ENCODE measurements around the gene CXCR5.
"Not testable (repeated sequence)": the region's sequence is repeated elsewhere in the genome, so short reads cannot be mapped to it uniquely, and the experiment has no call there.

The CXCR5 gene, protein sequence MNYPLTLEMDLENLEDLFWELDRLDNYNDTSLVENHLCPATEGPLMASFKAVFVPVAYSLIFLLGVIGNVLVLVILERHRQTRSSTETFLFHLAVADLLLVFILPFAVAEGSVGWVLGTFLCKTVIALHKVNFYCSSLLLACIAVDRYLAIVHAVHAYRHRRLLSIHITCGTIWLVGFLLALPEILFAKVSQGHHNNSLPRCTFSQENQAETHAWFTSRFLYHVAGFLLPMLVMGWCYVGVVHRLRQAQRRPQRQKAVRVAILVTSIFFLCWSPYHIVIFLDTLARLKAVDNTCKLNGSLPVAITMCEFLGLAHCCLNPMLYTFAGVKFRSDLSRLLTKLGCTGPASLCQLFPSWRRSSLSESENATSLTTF

DNA sequence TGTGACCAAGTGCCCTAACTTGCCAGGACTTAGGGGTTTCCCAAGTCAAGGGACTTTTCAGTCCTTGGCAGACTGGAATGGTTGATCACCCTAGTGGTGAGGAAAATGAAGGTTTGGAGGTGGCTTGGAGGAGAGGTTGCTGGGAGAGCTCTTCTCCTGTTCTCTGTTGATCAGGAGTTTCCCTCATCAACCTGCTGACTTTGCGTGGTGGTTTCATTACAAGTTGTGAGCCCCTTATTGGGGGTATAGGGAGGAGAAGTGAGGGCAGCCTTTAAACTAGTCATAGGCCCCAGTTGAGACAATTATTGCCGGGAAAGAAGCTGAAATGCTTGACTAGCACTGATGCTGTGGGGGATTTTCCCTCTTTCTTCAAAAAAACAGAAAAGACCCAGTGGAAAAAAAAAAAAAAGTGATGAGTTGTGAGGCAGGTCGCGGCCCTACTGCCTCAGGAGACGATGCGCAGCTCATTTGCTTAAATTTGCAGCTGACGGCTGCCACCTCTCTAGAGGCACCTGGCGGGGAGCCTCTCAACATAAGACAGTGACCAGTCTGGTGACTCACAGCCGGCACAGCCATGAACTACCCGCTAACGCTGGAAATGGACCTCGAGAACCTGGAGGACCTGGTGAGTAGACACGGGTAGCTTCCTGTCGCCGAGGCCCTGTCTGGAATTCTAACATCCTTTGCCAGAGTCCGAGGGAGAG is at the start of gene CXCR5:
Gene CXCR5 (plus strand): TSS at position 525 of the 704 bp plus-strand sequence. CDS start 50 bp downstream, at position 575.
- peak; percentile 85 for DNase-seq

DNA sequence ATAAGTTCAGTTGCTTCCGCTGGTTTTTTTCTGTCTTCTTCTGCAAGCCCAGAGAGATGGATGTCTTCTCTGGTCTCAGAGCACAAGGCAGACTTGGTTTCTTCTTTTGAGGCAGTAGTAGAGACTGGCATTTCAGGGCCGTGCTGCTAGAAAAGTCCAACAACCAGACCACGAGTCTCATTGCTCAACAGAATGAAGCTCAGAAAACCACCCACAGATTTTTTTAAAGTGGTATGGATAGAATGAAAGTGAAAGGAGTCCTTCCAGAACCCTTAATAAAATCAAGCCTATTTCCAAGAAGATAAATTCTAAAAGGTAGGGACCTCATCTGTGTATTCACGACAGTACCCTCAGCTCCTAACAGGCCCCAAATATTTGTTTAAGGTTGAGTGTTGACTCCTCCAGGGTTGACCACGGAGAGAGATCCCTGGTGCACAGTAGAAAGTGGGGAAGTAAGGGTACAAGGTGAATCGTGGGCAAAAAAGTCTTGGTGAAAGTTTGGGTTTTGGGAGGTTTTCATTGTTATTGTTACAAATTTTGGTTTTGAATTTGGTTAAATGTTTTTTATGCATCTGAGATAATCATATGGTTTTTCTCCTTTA is 49.2 kb upstream of the CXCR5 start:
- no peak for DNase-seq

DNA sequence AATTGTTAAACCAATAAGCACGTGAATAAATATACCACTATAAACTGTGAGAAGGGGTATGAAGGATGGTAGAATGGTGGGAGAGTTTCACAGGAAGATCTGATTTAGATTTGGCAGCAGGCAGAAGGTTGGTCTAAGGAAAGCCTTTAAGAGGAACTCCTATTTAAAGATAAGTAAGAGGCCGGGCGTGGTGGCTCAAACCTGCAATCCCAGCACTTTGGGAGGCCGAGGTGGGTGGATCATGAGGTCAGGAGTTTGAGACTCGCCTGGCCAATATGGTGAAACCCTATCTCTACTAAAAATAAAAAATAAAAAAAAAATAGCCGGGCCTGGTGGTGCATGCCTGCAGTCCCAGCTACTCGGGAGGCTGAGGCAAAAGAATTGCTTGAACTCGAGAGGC is 45.8 kb upstream of the CXCR5 start:
- no peak for DNase-seq

DNA sequence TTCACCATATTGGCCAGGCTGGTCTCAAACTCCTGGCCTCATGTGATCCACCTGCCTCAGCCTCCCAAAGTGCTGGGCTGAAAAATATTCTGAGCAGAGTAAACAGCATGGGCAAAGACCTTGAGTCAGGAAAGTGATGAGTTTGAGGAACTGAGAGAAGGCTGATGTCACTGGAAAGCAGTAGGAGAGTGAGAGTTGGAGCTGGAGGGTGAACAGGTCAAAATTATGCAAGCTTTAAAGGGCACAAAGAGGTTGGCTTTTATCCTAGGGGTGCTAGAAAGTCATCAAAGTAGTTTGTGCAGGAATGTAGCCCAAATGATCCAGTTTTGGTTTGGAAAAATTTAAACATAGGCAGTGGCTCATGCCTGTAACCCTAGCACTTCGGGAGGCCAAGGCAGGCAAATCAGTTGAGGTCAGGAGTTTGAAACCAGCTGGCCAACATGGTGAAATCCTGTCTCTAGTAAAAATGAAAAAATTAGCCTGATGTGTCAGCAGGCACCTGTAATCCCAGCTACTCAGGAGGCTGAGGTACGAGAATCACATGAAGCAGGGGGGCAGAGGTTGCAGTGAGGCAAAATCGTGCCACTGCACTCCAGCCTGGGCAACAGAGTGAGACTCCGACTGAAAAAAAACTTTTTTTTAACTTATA is 44.7 kb upstream of the CXCR5 start:
- peak; percentile 19 for DNase-seq

DNA sequence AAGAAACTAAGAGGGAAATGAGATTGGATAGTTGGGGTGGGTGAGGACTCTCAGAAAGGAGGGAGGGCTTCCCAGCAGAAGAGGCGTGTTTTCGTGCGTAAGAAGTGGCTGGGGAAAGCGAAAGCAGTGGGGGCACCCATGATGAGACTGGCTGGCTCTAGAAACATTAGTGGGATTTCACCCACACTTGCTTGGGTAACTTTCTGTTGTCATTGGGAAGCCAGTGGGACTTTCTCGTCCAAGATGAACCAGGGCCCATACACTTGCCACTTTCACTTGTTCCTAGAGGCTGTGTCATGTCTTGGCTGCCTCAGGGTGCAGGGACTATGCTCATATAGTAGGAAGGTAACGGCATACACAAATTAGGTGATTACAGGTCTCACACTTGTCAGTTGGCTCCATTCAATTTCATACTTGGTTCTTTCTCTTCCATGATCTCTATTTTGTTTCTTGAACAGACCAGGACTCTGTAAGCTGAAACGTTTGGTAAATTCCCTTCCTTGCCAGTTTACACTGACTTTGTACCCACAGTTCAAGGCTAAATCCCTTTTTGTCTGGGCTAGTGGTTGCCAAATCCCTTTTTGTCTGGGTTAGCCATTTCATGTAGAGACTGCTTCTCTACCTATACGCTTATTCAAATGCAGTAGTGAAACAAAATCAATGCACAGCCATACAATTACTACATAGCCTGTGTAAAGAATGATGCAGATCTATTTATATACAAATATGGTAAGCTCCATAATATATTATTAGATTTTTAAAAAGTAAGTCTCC is 42.0 kb upstream of the CXCR5 start:
- DNase-seq = peak; percentile 44

DNA sequence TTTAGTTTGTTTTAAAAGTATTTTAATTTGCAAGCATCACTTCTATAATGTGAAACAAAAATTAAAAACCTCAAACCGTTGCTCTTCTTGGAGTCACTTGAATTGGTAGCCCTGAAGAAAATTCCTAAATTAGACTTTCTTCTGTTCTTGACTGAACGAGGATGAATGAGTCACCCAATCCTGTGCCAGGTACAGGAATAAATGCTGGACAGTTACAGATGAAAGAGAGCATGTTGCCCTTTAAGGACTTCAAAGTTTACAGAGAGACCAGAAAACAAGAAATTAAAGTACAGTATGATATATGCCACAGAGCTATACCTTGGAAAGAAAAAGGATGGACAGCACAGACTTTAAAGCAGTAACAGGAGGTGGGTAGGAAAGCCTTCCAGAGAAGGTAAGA is 41.3 kb upstream of the CXCR5 start:
- no peak for DNase-seq

DNA sequence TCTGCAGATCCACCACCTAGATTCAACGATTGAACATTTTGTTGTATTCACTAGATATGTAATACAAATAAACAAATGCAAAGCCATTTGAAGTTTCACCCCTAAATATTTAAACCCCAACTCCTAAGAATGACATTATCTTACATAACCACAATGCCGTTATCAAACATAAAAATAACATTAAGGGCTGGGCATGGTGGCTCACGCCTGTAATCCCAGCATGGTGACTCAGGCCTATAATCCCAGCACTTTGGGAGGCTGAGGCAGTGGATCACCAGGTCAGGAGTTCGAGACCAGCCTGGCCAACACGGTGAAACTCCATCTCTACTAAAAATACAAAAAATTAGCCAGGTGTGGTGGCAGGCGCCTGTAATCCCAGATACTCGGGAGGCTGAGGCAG is 40.8 kb upstream of the CXCR5 start:
- not testable (repeated sequence) for DNase-seq

DNA sequence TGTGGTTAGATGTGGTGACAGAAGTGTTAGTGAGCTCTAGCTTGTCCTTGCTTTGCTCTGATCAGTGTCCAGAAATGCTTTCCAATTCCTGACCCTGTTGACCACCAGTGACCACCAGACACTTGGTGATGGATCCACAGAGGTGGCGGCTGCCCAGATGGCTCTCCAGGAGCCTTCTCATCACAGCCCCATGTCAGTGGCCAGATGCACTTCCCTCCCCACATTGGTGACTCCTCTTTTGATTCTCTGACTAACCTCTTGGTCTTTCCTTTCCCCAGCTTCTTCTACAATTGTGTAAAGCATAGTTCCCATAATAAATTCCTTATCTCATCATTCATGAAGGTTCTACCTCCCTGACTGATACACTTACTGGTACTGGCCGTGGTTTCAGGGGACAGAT is 40.1 kb upstream of the CXCR5 start:
- DNase-seq = no peak

DNA sequence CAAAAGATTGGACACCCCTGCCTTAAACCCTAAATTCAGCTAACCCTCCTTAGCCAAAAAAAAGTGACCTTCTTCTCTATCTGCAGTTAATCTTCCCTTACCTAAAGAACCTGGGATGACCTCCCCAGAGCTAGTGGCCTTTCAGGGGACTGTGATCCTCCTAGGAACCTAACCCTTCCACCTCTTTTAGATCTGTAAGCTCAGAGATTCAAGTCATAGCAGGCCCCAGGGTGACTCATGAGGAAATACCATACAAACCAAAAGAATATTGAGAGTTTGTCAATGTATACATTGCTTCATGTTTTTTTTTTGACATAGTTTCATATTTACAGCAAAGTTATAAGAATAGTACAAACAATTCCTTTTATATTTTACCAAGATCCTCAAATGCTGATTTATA is 38.3 kb upstream of the CXCR5 start:
- DNase-seq = no peak

DNA sequence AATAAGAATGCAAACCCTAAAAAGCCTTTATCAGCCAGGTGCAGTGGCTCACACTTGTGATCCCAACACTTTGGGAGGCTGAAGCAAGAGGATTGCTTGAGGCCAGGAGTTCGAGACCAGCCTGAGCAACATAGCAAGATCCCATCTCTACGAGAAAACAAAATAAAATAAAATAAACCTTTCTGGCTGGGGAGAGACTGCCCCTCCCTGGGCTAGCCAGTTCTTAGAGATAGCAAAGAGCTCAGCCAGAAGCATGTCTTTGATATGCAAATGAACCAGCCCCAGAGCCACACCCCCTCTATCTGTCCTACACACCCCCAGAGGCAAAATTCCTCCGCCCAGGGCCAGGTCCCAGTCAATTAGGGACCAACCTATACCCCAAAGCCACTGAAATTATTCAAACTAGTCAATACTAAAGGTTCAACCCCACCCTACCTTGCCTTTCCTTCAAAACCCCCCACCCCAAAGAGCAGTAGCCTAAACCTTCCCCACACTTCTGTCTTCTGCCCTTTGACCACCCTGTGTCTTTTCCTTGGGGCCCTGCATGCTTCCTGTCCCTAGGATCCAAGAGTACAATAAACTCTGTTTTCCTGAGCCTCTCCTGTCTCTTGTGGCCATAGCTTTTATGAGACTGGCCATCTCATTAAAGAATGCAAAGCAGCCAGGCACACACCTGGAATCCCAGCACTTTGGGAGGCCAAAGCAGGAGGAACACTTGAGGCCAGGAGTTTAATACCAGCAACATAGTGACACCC is 37.3 kb upstream of the CXCR5 start:
- no peak for DNase-seq

DNA sequence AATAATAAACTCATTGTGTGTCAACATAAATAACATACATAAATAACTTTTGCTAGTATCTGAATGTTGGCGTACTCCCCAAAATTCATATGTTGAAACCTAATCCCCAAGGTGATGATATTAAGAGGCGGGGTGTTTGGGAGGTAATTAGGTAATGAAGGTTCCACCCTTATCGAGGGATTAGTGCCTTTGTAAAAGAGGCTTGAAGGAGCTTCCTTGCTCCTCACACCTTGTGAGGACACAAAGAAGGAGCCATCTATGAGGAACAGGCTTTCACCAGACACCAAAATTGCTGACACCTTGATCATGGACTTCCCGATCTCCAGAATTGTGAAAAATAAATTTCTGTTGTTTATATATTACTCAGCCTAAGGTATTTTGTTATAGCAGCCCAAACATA is 33.9 kb upstream of the CXCR5 start:
- DNase-seq = no peak

DNA sequence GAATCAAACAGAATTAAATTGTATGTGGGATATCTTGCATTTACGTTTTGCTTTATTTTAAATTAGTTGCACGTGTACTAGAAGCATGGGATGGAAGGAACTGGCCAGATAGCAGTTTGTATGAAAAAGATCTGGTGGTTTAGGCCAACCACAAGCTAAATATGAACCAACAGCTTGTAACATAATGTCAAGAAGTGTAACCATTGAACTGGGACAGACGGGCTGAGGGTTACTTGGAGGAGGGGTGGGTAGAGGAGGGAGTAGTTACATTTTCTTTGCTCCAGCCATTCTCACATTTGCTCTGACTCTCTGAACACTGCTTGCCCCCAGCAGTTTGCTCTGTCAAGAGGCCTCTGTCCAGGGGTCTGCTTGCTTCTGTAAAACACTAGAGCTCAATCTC is 31.7 kb upstream of the CXCR5 start:
- no peak for DNase-seq

DNA sequence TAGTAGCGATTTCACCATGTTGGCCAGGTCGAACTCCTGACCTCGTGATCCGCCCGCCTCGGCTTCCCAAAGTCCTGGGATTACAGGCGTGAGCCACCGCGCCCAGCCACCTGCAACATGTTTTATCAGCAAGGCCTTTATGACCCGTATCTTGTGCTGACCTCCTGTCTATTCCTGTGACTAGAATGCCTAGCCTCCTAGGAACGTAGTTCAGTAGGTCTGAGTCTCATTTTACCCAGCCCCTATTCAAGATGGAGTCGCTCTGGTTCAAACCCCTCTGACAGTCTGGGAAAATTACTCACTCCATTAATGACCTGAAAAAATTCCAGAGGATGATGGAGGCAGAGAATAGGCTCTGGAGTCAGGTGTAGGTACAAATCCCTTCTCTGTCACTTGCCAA is 30.0 kb upstream of the CXCR5 start:
- no peak for DNase-seq

DNA sequence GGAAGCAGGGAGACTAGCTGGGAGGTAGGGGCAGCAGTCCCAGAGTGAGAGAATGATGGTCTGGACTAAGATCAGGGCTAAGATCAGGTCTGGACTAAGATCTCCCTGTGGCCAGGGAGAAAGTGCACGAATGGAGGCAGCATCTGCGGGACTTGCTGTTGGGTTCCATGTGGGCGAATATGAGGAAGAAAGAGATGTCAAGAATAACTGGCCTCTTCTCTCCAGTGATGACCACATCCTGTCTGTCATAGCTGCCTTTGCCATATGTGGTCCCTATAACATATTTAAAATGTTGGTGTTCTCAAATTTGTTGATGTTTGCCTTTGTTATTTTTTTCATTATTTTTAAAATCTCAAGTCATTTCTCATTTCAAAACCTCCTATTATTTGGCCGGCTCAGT is 27.4 kb upstream of the CXCR5 start:
- no peak for DNase-seq

DNA sequence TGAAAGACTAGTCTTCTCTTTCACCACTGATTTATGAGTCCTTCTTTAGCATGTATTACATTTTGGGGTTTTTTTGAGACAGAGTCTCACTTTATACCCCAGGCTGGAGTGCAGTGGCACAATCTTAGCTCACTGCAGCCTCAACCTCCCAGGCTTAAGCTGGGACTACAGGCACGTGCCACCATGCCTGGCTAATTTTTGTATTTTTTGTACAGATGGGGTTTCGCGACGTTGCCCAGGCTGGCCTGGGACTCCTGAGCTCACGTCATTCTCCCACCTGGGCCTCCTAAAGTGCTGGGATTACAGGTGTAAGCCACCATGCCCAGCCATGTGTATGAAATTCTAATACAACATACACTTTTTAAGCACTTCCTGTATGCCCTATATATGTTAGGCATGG is 26.3 kb upstream of the CXCR5 start:
- no peak for DNase-seq

DNA sequence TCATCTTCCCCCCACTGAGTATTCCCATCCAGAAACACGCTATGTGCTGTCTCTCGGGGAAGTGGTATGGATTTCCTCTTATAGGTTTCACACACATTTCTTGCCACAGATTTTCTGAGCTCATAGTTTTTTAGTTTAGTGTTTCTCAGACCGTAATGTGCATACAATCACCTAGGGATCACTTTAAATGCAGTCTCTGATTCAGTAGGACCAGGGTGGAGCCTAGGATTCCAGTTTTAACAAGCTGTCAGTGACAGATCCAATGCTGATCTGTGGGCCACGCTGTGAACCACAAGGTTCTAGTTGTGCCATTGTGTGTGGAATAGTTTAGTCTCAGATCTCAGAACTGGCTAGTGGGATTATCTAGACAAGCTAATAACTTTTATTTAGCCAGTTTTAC is 23.7 kb upstream of the CXCR5 start:
- no peak for DNase-seq

DNA sequence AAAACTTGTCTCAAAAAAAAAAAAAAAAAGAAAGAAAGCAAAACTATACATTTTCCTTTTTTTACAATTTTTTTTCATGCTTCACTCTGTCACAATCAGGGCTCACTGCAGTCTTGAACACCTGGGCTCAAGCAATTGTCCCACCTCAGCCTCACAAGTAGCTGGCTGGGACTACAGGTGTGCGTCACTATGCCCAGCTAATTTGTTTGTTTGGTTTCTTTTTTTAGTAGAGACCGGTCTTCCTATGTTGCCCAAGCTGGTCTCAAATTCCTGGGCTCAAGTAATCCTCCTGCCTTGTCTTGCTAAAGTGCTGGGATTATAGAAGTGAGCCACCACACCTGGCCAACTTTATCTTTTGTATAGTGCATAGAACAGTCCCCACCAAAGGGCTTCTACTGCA is 15.0 kb upstream of the CXCR5 start:
- DNase-seq = peak; percentile 28

DNA sequence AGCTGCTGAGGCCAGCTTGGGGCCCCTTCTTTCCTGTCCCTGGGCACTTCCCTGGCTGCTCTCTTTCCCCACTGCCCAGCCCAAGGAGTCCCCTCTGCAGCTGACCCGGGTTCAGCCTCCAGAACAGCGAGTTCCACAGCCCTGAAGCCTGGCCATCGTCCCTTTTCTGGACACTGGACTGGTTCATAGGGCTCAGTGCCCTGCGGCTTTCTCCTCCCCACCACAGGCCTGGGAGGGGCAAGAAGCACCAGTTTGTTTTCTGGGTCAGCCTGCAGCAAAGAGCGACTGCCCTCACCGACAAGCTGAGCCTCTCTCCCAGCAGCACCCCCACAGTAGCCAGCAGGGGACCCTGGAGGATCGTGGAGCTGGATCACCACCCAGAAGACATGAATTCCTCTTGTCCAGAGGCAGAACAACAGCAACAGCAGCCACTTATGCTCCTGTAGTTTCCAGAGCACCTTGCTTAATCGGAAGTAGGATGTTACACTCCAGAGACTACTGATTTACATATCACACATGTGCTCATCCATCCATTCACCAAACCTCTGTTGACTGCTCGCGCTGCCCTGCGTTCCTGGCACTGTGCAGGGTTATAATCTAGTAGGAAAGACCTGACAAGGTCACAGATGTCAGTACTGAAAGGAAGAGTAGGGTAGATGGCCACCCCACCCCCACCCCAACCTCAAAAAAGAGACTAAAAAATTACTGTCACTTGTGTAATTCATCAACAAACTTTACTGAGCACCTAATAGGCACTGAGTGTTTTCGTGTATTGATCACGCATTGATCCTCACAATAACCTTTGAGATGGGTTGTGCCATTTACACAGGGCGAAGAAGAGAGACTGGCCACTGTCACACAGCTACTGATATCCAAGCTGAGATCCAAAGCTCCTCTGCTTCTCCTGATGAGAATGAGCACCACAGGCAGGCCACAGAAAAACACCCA is 13.0 kb upstream of the CXCR5 start:
- peak; percentile 51 for DNase-seq

DNA sequence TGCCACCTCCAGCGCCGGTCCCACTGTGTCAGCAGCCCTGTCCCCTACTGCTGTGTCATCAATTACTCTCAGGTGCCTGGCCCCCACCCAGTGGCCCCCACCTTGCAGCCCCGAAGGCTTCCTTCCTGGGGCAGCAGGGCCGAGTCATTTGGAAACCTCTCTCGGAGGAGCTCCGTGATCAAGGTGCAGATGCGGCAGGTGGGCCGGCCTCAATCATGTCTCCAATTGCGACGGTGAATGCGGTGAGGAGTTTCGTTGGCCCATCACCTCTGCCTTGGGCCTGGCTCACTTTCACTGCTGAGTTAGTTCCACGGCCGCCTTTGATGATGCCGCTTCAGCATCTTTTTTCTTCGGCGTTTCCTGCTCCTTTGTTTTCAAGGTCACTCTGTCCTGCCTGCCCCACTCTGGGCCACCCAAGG is 11.3 kb upstream of the CXCR5 start:
- peak; percentile 60 for DNase-seq

DNA sequence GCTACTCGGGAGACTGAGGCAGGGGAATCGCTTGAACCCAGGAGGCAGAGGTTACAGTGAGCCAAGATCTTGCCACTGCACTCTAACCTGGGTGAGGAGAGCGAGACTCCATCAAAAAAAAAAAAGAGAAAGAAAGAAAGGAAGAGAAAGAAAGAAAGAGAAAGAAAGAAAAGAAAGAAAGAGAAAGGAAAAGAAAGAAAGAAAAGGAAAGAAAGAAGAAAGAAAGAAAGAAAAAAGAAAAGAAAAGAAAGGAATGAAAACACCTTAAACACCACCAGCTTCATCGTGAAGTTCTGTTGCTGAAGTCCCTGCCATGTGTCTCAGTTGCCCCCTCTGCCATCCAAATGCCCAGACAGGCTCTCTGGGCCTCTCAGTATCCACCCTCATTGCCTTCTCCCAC is 9.9 kb upstream of the CXCR5 start:
- DNase-seq = no peak

DNA sequence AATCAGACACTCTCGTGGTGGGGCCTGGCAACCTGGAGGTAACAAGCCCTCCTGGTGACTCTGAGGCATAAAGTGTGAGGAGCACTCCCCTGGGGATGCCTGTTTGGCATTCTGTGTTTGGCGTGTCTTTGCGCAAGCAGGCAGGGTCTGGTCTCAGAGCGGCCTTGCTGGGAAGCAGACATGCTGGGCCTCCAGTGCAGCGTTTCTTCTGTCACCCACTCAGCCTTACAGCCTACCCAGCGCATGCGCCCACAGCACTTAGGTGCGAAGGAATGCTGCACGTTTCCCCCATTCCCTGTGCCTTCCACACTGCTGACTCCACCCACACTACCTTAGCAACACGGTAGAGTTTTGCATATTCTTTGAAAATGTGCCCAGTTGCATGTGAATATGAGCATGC is 7.4 kb upstream of the CXCR5 start:
- no peak for DNase-seq

Measured in CD4-positive, alpha-beta T cell treated with Interleukin-15 for 1 hour (primary cell).